ENCODE results near the gene SMIM38. TPM values are rescaled to one million over a fixed set of nuclear protein-coding genes. Genes with fewer than 3 reads are reported as not detected.

SMIM38 gene
- total RNA-seq, 1 experiment from 2014 or later: 0.54 TPM

DNA sequence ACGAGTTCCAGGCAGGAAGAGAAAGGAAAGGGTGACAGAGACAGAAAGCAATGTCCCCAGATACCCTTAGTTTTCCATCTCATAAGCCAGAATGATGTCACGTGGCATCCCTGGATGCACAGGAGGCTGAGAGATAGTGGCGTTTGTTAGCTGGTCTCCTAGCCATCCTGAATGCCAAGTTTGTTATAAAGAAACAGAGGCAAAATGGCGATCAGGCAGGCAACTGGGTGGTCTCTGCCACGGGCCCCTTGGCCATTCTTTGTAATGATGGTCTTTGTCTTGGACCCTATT lies 5.3 kb downstream of the SMIM38 start:
- intact Hi-C loops (cut with micrococcal nuclease): no loop called here
- RAD21 ChIA-PET (ENCODE audit: low non-redundant PET in 1 of 2, low total read pairs in 2 of 2, uncharacterized antibody in 2 of 2, unreplicated experiment in 2 of 2): no interaction called here

More for the DNA sequence above, 5.3 kb downstream of the SMIM38 start:
- no peaks in the 10 kb centered on the region for H3K27me3 ChIP-seq (ENCODE audit: insufficient read depth, low read length)
- ATAC-seq (no peak), DNase-seq (ENCODE audit: low read depth, low spot score) (no peak)
- ChIA-PET CTCF (no interaction called here), POLR2A (no interaction called here)
- H3K79me2 ChIP-seq (ENCODE audit: insufficient read depth, low read length): no peaks in the 10 kb centered on the region
- H3K4me2 ChIP-seq (ENCODE audit: low read length): no peak overlapping the region
- H2AFZ ChIP-seq (ENCODE audit: low read depth, low read length, poor library complexity, severe bottlenecking): no peak overlapping the region
- H3K4me3 ChIP-seq (replicated peaks in 1 of 2; ENCODE audit: low read depth in 1 of 2, low read length in 2 of 2): no peak overlapping the region
- peaks cover 1 to 7% of the 10 kb centered on the region in 2 experiments for H3K4me1 ChIP-seq (ENCODE audit: control insufficient read depth in 1 of 2, insufficient read depth in 2 of 2, low read length in 2 of 2)
- BruUV-seq (replicated peaks): no TSS peak
- H3K9ac ChIP-seq (ENCODE audit: low read length): no peak overlapping the region
- no peaks in the 10 kb centered on the region for H4K20me1 ChIP-seq (ENCODE audit: insufficient read depth)
- H3K27ac ChIP-seq (ENCODE audit: low read depth, low read length): no peak overlapping the region
- 0 out of 2 replicates have a peak, but pooled peaks cover 2% of the 10 kb centered on the region for H3K9me2 ChIP-seq (ENCODE audit: insufficient read depth)
- H3K36me3 ChIP-seq (ENCODE audit: control insufficient read depth in 1 of 2, insufficient read depth in 2 of 2, low read length in 2 of 2): no peaks in the 10 kb centered on the region
- H3K9me3 ChIP-seq (ENCODE audit: control insufficient read depth in 1 of 2, insufficient read depth in 1 of 2, low read depth in 1 of 2, low read length in 2 of 2): no peaks in the 10 kb centered on the region; a peak in 1 of 4 replicates
- TF ChIP-seq ELF1 (IDR thresholded peaks at IDR 0.05; ENCODE audit: borderline replicate concordance, low read depth): no peak
- no peak for TF ChIP-seq JUND (IDR thresholded peaks at IDR 0.05)
- TF ChIP-seq, protein P1, sequence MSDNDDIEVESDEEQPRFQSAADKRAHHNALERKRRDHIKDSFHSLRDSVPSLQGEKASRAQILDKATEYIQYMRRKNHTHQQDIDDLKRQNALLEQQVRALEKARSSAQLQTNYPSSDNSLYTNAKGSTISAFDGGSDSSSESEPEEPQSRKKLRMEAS (IDR thresholded peaks at IDR 0.05): no peak
- no peak for TF ChIP-seq ZNF274 (IDR thresholded peaks at IDR 0.05; ENCODE audit: low read depth, low read length)
- no peak for TF ChIP-seq SP1 (IDR thresholded peaks at IDR 0.05; ENCODE audit: low read depth)
- no peak for TF ChIP-seq EZH2phosphoT487 (IDR thresholded peaks at IDR 0.05; ENCODE audit: borderline replicate concordance)
- no peak for TF ChIP-seq TCF7L2 (IDR thresholded peaks at IDR 0.05; ENCODE audit: borderline replicate concordance, extremely low read depth, insufficient read depth, insufficient read length)
- no peak for TF ChIP-seq RAD21 (IDR thresholded peaks at IDR 0.05; ENCODE audit: low read depth)
- TF ChIP-seq POLR2AphosphoS5 (IDR thresholded peaks at IDR 0.05; ENCODE audit: low read depth, low read length): no peak
- TF ChIP-seq, protein P2, sequence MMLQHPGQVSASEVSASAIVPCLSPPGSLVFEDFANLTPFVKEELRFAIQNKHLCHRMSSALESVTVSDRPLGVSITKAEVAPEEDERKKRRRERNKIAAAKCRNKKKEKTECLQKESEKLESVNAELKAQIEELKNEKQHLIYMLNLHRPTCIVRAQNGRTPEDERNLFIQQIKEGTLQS (IDR thresholded peaks at IDR 0.05): no peak
- no peak for TF ChIP-seq FOSL1 (IDR thresholded peaks at IDR 0.05; ENCODE audit: low read depth)
- no peak for TF ChIP-seq SRF (IDR thresholded peaks at IDR 0.05; ENCODE audit: low read depth)
- TF ChIP-seq, protein P3, sequence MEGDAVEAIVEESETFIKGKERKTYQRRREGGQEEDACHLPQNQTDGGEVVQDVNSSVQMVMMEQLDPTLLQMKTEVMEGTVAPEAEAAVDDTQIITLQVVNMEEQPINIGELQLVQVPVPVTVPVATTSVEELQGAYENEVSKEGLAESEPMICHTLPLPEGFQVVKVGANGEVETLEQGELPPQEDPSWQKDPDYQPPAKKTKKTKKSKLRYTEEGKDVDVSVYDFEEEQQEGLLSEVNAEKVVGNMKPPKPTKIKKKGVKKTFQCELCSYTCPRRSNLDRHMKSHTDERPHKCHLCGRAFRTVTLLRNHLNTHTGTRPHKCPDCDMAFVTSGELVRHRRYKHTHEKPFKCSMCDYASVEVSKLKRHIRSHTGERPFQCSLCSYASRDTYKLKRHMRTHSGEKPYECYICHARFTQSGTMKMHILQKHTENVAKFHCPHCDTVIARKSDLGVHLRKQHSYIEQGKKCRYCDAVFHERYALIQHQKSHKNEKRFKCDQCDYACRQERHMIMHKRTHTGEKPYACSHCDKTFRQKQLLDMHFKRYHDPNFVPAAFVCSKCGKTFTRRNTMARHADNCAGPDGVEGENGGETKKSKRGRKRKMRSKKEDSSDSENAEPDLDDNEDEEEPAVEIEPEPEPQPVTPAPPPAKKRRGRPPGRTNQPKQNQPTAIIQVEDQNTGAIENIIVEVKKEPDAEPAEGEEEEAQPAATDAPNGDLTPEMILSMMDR (IDR thresholded peaks at IDR 0.05 in 2 of 3, conservative IDR thresholded peaks at IDR 0.05 in 1 of 3; ENCODE audit: borderline replicate concordance in 1 of 3, insufficient read depth in 1 of 3, low read depth in 2 of 3, low read length in 2 of 3): no peak
- TF ChIP-seq SIN3A (IDR thresholded peaks at IDR 0.05; ENCODE audit: low read depth): no peak
- TF ChIP-seq YY1 (IDR thresholded peaks at IDR 0.05; ENCODE audit: extremely low read depth, insufficient replicate concordance, low read depth, low read length): no peak
